Sigmoid colon (tissue), 7 donors: ENCODE data around the gene SMOC2. TPM values are rescaled to one million over a fixed set of nuclear protein-coding genes. Genes with fewer than 3 reads are reported as not detected.

Source experiments
- DNase-seq: peaks from one replicate; pipeline ENCODE4 v3.0.0-alpha.2; 2019
- H3K27ac ChIP-seq, 4 donors: fragments of 200-600 bp; sonication (generic); one replicate each; pipeline ENCODE4 v1.5.1; 2016 to 2019; ENCODE audit warnings: mild to moderate bottlenecking in 1 of 4
- H3K27me3 ChIP-seq, 3 donors: fragments of 200-600 bp; sonication (generic); one replicate each; pipeline ENCODE4 v1.5.1; 2019; ENCODE audit warnings: mild to moderate bottlenecking in 1 of 3
- H3K36me3 ChIP-seq, 4 donors: fragments of 200-600 bp; sonication (generic); one replicate each; pipeline ENCODE4 v1.5.1; 2016 to 2019
- H3K4me1 ChIP-seq, 4 donors: fragments of 200-600 bp; sonication (generic); one replicate each; pipeline ENCODE4 v1.5.1; 2017 to 2019
- H3K4me3 ChIP-seq, 4 donors: fragments of 200-600 bp; sonication (generic); one replicate each; pipeline ENCODE4 v1.5.1; 2017 to 2019; ENCODE audit warnings: mild to moderate bottlenecking in 2 of 4, moderate library complexity in 1 of 4
- H3K9me3 ChIP-seq, 4 donors: fragments of 200-600 bp in 3 of 4; sonication (generic) in 3 of 4; one replicate each; pipeline versions ENCODE4 v1.5.1 to v1.6.1; 2013 to 2019
- EP300 ChIP-seq, 4 donors: sonication (generic); formaldehyde crosslinking; IDR thresholded peaks; one replicate each; pipeline ENCODE4 v1.6.1; 2017; ENCODE audit warnings: antibody characterized with exemption in 4 of 4
- POLR2A ChIP-seq, 2 donors: fragments of 450-650 bp; IDR thresholded peaks; one replicate each; pipeline ENCODE4 v1.6.1; 2016; ENCODE audit warnings: antibody characterized with exemption in 2 of 2, mild to moderate bottlenecking in 2 of 2, moderate library complexity in 2 of 2
- POLR2AphosphoS5 ChIP-seq, 4 donors: sonication (generic); formaldehyde crosslinking; IDR thresholded peaks; one replicate each; pipeline ENCODE4 v1.6.1; 2017; ENCODE audit warnings: antibody characterized with exemption in 4 of 4
- WGBS, 2 donors: extraction: QIAGEN DNeasy Blood & Tissue Kit; methylation state at CpG; one replicate each; pipeline ENCODE4 v1.1.7; 2013; 5-methylcytosine and 5-hydroxymethylcytosine counted together
- intact Hi-C: fragments of 100-400 bp; cut with DNase I; formaldehyde crosslinking; loops from one replicate; pipeline ENCODE4 v1.15.1; 2023
- polyA plus RNA-seq, 3 donors: library from polyadenylated mRNA; stranded (reverse); fragments of 200-250 nt; gene quantifications; one replicate each; pipeline ENCODE4 v1.2.3, GENCODE V29; 2013
- total RNA-seq, 4 donors: library from RNA; depleted of rRNA; stranded (reverse); fragments of >200 nt; gene quantifications; one replicate each; pipeline ENCODE4 v1.1.0, GENCODE V29; 2016
- TF ChIP-seq, protein P1 (sequence below), 4 experiments: fragments of 450-650 bp in 3 of 4; fragments of 200-600 bp in 1 of 4; IDR thresholded peaks; one replicate each; pipeline ENCODE4 v1.5.1; 2016 to 2019; ENCODE audit warnings: antibody characterized with exemption in 4 of 4, mild to moderate bottlenecking in 3 of 4, moderate library complexity in 2 of 4
- donor health status: healthy with polysubstance abuse.
- donor health status: Bipolar disorder and iron deficiency.
- donor health status: healthy.

SMOC2 gene
- total and polyA plus RNA-seq, 7 donors, result 4.2 to 130 (median 33.5) TPM

DNA sequence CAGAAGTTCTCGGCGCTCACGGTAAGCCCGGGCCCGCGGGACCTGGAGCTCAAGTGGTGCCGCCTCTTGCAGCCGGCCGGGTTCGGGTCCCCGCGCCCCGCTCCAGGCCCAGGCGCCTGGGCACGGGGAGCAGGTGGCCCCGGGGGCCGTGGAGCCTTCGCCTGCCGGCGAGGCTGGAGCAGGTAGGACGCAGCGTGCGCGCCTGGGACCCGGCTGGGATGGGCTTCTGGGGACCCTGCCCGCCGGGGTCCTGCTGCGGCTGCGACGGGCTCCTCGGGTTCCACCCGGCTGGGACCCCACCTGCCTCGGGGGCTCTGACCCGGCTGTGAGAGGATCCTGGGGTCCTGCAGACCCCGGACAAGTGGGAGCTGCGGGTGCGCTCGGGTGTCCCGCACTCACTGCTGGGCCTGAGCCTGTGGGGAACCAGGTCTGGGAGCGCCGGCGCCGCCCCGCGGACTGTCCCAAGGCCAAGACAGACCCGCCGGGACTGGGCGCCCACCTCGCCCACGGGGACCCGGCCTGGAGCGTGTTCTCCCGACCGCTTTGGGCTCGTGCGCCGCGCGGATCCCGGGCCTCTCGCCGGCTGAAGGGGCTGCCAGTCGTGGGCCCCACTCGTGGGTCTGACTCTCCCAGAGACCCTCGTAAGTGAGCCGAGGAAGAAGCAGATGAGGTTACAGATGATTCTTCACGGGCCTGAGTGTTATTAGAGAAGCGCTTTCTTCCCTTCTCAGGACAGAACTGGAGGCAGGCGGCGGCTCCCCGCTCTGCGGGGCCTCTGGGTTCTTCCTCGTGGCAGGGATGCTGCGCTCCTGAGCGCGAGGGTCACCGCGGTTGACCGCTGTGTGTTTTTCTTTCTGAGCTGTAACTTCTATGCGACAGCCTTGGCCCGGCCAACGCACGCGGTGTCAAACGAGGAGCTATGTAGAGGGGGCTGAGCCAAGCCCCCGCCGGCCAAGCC is 729 bp downstream of the SMOC2 start:
- intact Hi-C loops, result loop anchor here (5.0 to 10.0 kb wide), 2 partner anchors 196 to 443 kb away; no protein-coding TSS in a partner anchor
- TF ChIP-seq POLR2AphosphoS5 (IDR thresholded peaks at IDR 0.05), result no peak
- no peak for TF ChIP-seq EP300 (IDR thresholded peaks at IDR 0.05)
- no peak for TF ChIP-seq POLR2A (IDR thresholded peaks at IDR 0.05)
- TF ChIP-seq, protein P1, sequence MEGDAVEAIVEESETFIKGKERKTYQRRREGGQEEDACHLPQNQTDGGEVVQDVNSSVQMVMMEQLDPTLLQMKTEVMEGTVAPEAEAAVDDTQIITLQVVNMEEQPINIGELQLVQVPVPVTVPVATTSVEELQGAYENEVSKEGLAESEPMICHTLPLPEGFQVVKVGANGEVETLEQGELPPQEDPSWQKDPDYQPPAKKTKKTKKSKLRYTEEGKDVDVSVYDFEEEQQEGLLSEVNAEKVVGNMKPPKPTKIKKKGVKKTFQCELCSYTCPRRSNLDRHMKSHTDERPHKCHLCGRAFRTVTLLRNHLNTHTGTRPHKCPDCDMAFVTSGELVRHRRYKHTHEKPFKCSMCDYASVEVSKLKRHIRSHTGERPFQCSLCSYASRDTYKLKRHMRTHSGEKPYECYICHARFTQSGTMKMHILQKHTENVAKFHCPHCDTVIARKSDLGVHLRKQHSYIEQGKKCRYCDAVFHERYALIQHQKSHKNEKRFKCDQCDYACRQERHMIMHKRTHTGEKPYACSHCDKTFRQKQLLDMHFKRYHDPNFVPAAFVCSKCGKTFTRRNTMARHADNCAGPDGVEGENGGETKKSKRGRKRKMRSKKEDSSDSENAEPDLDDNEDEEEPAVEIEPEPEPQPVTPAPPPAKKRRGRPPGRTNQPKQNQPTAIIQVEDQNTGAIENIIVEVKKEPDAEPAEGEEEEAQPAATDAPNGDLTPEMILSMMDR (IDR thresholded peaks at IDR 0.05), result no peak
- DNase-seq, result no peak
- H3K9me3 ChIP-seq, result no peaks in the 10 kb centered on the region
- 2 to 4% methylated on average over 87 of the region's 87 CpGs for WGBS, 2 donors
- H3K27ac ChIP-seq, result peak overlapping the region; percentile 43 to 68 (median 56)
- peaks cover 0 to 33% (median 24%) of the 10 kb centered on the region in 4 donors for H3K4me1 ChIP-seq
- no peaks in the 10 kb centered on the region for H3K36me3 ChIP-seq
- peak overlapping the region; percentile 49 to 75 (median 58) for H3K4me3 ChIP-seq
- peaks cover 0 to 16% (median 15%) of the 10 kb centered on the region in 3 donors for H3K27me3 ChIP-seq

DNA sequence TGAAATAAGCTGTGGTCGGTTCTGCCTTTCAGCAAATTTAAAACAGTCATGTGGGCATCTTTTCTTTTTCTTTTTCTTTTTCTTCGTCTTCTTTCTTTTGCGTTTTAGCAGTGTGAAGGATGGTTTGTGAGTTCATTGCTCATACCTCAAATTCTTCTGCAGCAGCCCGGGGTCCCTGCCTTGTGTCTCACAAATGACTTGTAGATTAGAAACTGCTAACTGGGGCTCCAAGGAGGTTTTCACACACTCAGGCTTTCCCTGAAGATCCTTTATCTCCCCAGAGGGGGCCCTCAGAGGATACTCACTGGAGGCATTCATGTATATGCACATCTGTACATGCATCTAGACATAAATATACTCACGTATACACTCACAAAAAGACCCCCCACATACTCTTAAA is 1.7 kb downstream of the SMOC2 start:
- Histone ChIP-seq H3K36me3 (no peaks in the 10 kb centered on the region), H3K9me3 (no peaks in the 10 kb centered on the region), H3K4me3 (peak overlapping the region in 3 of 4 donors; percentile 54 to 75 (median 62)), H3K27me3 (peaks cover 0 to 16% (median 15%) of the 10 kb centered on the region in 3 donors), H3K4me1 (peaks cover 0 to 33% (median 24%) of the 10 kb centered on the region in 4 donors), H3K27ac (peak overlapping the region in 1 of 4 donors; percentile 68)
- TF ChIP-seq POLR2A (IDR thresholded peaks at IDR 0.05) (no peak), POLR2AphosphoS5 (IDR thresholded peaks at IDR 0.05) (no peak), EP300 (IDR thresholded peaks at IDR 0.05) (no peak)
- TF ChIP-seq, protein P1 (IDR thresholded peaks at IDR 0.05), result no peak
- DNase-seq, result no peak
- intact Hi-C loops, result loop anchor here (5.0 to 10.0 kb wide), 2 partner anchors 195 to 442 kb away; no protein-coding TSS in a partner anchor
- WGBS, 2 donors, result 9 to 31% methylated on average over 5 of the region's 5 CpGs

DNA sequence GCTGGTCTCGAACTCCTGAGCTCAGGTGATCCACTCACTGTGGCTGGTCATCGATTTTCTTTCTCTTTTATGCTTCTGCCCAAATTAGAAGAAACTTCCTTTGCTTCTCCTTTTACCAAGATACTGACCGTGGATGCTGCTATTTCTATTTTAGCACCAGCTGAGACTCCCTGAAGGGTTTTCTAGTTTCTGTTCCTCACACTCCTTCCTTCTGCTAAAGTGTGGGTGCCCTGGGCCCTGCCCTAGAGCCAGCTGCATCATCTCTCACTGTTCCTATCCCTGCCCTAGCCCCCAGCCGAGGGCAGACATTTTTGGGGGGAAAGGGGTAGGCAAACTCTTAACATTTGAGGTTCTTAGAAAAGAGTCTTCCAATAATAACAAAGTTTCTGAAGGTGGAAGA is 6.3 kb downstream of the SMOC2 start:
- 72 to 77% methylated on average over 4 of the region's 4 CpGs for WGBS, 2 donors
- peaks cover 0 to 16% (median 15%) of the 10 kb centered on the region in 4 donors for H3K4me1 ChIP-seq

DNA sequence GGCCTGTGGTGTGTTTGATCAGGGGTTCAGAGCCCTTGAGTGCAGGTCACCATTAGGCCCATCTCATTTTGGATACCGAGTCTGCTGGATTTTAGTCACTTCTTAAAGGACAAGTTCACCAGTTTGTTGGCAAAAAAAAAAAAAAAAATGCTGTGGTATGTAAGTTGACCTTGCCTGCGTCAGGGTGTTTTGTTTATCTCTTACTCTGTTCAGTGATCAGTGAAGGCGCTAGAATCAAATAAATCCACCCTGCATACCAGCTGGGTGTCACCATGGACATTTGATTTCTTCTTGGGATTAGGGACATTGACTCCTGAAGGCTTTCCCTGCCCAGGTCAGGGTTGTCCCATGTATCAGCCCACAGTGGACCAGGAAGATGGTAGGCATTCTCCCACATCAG is 6.7 kb downstream of the SMOC2 start:
- peaks cover 0 to 19% (median 15%) of the 10 kb centered on the region in 4 donors for H3K4me1 ChIP-seq
- no peak overlapping the region for H3K27ac ChIP-seq
- intact Hi-C loops, result loop anchor here (10.0 kb wide), 1 partner anchor 437 kb away; no protein-coding TSS in a partner anchor

More for the DNA sequence above, 6.3 kb downstream of the SMOC2 start:
- Histone ChIP-seq H3K27ac (no peak overlapping the region), H3K9me3 (no peaks in the 10 kb centered on the region), H3K4me3 (no peak overlapping the region), H3K27me3 (peaks cover 0 to 4% (median 0%) of the 10 kb centered on the region in 3 donors), H3K36me3 (no peaks in the 10 kb centered on the region)
- TF ChIP-seq, protein P1 (IDR thresholded peaks at IDR 0.05), result no peak
- TF ChIP-seq POLR2AphosphoS5 (IDR thresholded peaks at IDR 0.05) (no peak), POLR2A (IDR thresholded peaks at IDR 0.05) (no peak), EP300 (IDR thresholded peaks at IDR 0.05) (no peak)
- DNase-seq, result no peak
- intact Hi-C loops, result loop anchor here (10.0 kb wide), 1 partner anchor 438 kb away; no protein-coding TSS in a partner anchor

More for the DNA sequence above, 6.7 kb downstream of the SMOC2 start:
- 64 to 84% methylated on average over 3 of the region's 3 CpGs for WGBS, 2 donors
- Histone ChIP-seq H3K9me3 (no peaks in the 10 kb centered on the region), H3K36me3 (no peaks in the 10 kb centered on the region), H3K4me3 (no peak overlapping the region), H3K27me3 (no peaks in the 10 kb centered on the region)
- TF ChIP-seq POLR2AphosphoS5 (IDR thresholded peaks at IDR 0.05) (no peak), POLR2A (IDR thresholded peaks at IDR 0.05) (no peak), EP300 (IDR thresholded peaks at IDR 0.05) (no peak)
- TF ChIP-seq, protein P1 (IDR thresholded peaks at IDR 0.05), result no peak
- no peak for DNase-seq
